PFSK-1 (cell line): ENCODE data around the gene TSC1. TPM values are rescaled to one million over a fixed set of nuclear protein-coding genes. Genes with fewer than 3 reads are reported as not detected.

Experiments
- FOXP2 ChIP-seq: optimal IDR thresholded peaks from 2 replicates; pipeline ENCODE3; 2011; ENCODE audit warnings: borderline replicate concordance, control low read depth, inconsistent platforms; ENCODE audit not compliant: insufficient read depth; ENCODE audit errors: extremely low read length, extremely low read depth
- POLR2AphosphoS5 ChIP-seq: IDR thresholded peaks from 2 replicates; pipeline ENCODE4 v1.6.1; 2012; ENCODE audit warnings: low read depth, mild to moderate bottlenecking, control low read depth, low read length, moderate library complexity
- REST ChIP-seq, 2 experiments: IDR thresholded peaks; 2 replicates each; pipeline versions ENCODE4 v1.6.1 to v1.8.0; 2011 to 2012; ENCODE audit warnings: low read depth in 2 of 2, low read length in 2 of 2, control low read depth in 1 of 2, inconsistent platforms in 1 of 2, mild to moderate bottlenecking in 1 of 2, moderate library complexity in 1 of 2; ENCODE audit not compliant: insufficient read depth in 1 of 2
- SIN3A ChIP-seq: IDR thresholded peaks from 2 replicates; pipeline ENCODE4 v1.6.1; 2012; ENCODE audit warnings: mild to moderate bottlenecking, low read length, moderate library complexity, borderline replicate concordance; ENCODE audit not compliant: insufficient read depth
- TAF1 ChIP-seq: IDR thresholded peaks from 2 replicates; pipeline ENCODE4 v1.6.1; 2012; ENCODE audit warnings: low read length, control low read depth, borderline replicate concordance; ENCODE audit not compliant: insufficient read depth
- polyA plus RNA-seq: library from polyadenylated mRNA; unstranded; fragments of >200 nt; gene quantifications from one replicate; pipeline ENCODE4 v1.2.1, GENCODE V29; 2012; ENCODE audit warnings: low read depth, missing spikeins; ENCODE audit not compliant: insufficient read length

TSC1 gene
- polyA plus RNA-seq: 11.4 TPM

GRCh38 chr9:132944294-132945185 is at the start of gene TSC1:
TSS of gene TSC1 (minus strand) at chr9:132944616. CDS start at chr9:132928872, 15,744 bp downstream.
- TF ChIP-seq POLR2AphosphoS5 (peak; percentile 30; the same call in 1 of the 2 replicates), SIN3A (no peak; the same call in 1 of the 2 replicates), FOXP2 (peak; percentile 96), TAF1 (peak; percentile 98), REST (IDR thresholded peaks at IDR 0.05; ENCODE audit: insufficient read depth in 1 of 2, low read depth in 2 of 2, low read length in 2 of 2) (no peak; a peak in 1 of 4 replicates)

GRCh38 chr9:132993511-132993939 is 49.1 kb upstream of the TSC1 start:
- TF ChIP-seq POLR2AphosphoS5: no peak
- TF ChIP-seq TAF1: no peak
- no peak for TF ChIP-seq FOXP2
- TF ChIP-seq SIN3A: no peak
- no peak for TF ChIP-seq REST (IDR thresholded peaks at IDR 0.05; ENCODE audit: insufficient read depth in 1 of 2, low read depth in 2 of 2, low read length in 2 of 2)

- TF ChIP-seq POLR2AphosphoS5 (no peak), FOXP2 (no peak), TAF1 (no peak), SIN3A (no peak), REST (IDR thresholded peaks at IDR 0.05; ENCODE audit: insufficient read depth in 1 of 2, low read depth in 2 of 2, low read length in 2 of 2) (no peak)
These were observed 47.2 kb upstream of the TSC1 start for GRCh38 chr9:132991351-132992300.

GRCh38 chr9:132990781-132991180 is 46.4 kb upstream of the TSC1 start:
- no peak for TF ChIP-seq FOXP2

GRCh38 chr9:132989414-132989996 is 45.1 kb upstream of the TSC1 start:
- TF ChIP-seq FOXP2 (no peak), REST (IDR thresholded peaks at IDR 0.05; ENCODE audit: insufficient read depth in 1 of 2, low read depth in 2 of 2, low read length in 2 of 2) (no peak), POLR2AphosphoS5 (no peak), TAF1 (no peak), SIN3A (no peak)
